Mesenchymal stem cell (in vitro differentiated cells and primary cell): ENCODE results near the gene ZFYVE27.

Experiments used
- DNase-seq: peaks from one replicate; pipeline ENCODE4 v3.0.0-alpha.2; 2013
- H2AFZ ChIP-seq: one replicate; pipeline ENCODE4 v1.6.1; 2013; ENCODE audit warnings: low read depth, mild to moderate bottlenecking, control low read depth, inconsistent platforms, low read length, moderate library complexity
- H2AK5ac ChIP-seq: 2 replicates; pipeline ENCODE4 v1.6.1; 2013; ENCODE audit warnings: low read length, moderate library complexity, mild to moderate bottlenecking, inconsistent platforms; ENCODE audit not compliant: severe bottlenecking
- H2BK120ac ChIP-seq: one replicate; pipeline ENCODE4 v1.6.1; 2013; ENCODE audit warnings: low read depth, mild to moderate bottlenecking, inconsistent platforms, low read length, moderate library complexity
- H2BK12ac ChIP-seq, 2 experiments: one replicate each; pipeline ENCODE4 v1.6.1; 2013; ENCODE audit warnings: inconsistent platforms in 2 of 2, low read length in 2 of 2, mild to moderate bottlenecking in 2 of 2, moderate library complexity in 2 of 2, control low read depth in 1 of 2
- H2BK15ac ChIP-seq: one replicate; pipeline ENCODE4 v1.6.1; 2013; ENCODE audit warnings: mild to moderate bottlenecking, low read depth, inconsistent platforms; ENCODE audit not compliant: poor library complexity, severe bottlenecking
- H2BK5ac ChIP-seq: 2 replicates; pipeline ENCODE4 v1.6.1; 2013; ENCODE audit warnings: low read depth, mild to moderate bottlenecking, low read length, control low read depth, inconsistent platforms; ENCODE audit not compliant: poor library complexity, severe bottlenecking
- H3K14ac ChIP-seq, 2 experiments: one replicate each; pipeline ENCODE4 v1.6.1; 2013; ENCODE audit warnings: inconsistent platforms in 2 of 2, low read length in 2 of 2, control low read depth in 1 of 2, mild to moderate bottlenecking in 1 of 2, moderate library complexity in 1 of 2
- H3K18ac ChIP-seq, 2 experiments: one replicate each; pipeline ENCODE4 v1.6.1; 2013; ENCODE audit warnings: inconsistent platforms in 2 of 2, low read length in 2 of 2, control low read depth in 1 of 2, low read depth in 1 of 2, mild to moderate bottlenecking in 1 of 2
- H3K23ac ChIP-seq, 2 experiments: one replicate each; pipeline ENCODE4 v1.6.1; 2013; ENCODE audit warnings: inconsistent platforms in 2 of 2, low read length in 2 of 2, mild to moderate bottlenecking in 2 of 2, moderate library complexity in 2 of 2, control low read depth in 1 of 2
- H3K27ac ChIP-seq: 2 replicates; pipeline ENCODE4 v1.5.1; 2013; ENCODE audit warnings: mild to moderate bottlenecking, moderate library complexity, low read length, control low read depth, inconsistent platforms; ENCODE audit not compliant: poor library complexity, severe bottlenecking
- H3K27me3 ChIP-seq, 2 experiments: 2 replicates each; pipeline versions ENCODE4 v1.6.1 to v1.7.0; 2013; ENCODE audit warnings: low read length in 2 of 2, mild to moderate bottlenecking in 2 of 2, moderate library complexity in 2 of 2, control low read depth in 1 of 2, inconsistent platforms in 1 of 2; ENCODE audit not compliant: control insufficient read depth in 1 of 2, insufficient read depth in 1 of 2
- H3K36me3 ChIP-seq, 2 experiments: 2 replicates each; pipeline versions ENCODE4 v1.6.1 to v1.7.0; 2013; ENCODE audit warnings: low read length in 2 of 2, control low read depth in 1 of 2, inconsistent platforms in 1 of 2, low read depth in 1 of 2, mild to moderate bottlenecking in 1 of 2; ENCODE audit not compliant: insufficient read depth in 2 of 2, control insufficient read depth in 1 of 2
- H3K4ac ChIP-seq, 2 experiments: one replicate each; pipeline ENCODE4 v1.6.1; 2013; ENCODE audit warnings: inconsistent platforms in 2 of 2, low read length in 2 of 2, mild to moderate bottlenecking in 2 of 2, moderate library complexity in 2 of 2, control low read depth in 1 of 2, low read depth in 1 of 2
- H3K4me1 ChIP-seq: 2 replicates; pipeline ENCODE4 v1.6.1; 2013; ENCODE audit warnings: low read depth, low read length, control low read depth; ENCODE audit not compliant: control insufficient read depth, insufficient read depth
- H3K4me2 ChIP-seq: 2 replicates; pipeline ENCODE4 v1.6.1; 2013; ENCODE audit warnings: low read length, mild to moderate bottlenecking, inconsistent platforms; ENCODE audit not compliant: poor library complexity, severe bottlenecking
- H3K4me3 ChIP-seq, 2 experiments: 2 replicates each; pipeline versions ENCODE4 v1.5.1 to v1.7.0; 2013; ENCODE audit warnings: low read length in 2 of 2, mild to moderate bottlenecking in 2 of 2, control low read depth in 1 of 2, low read depth in 1 of 2; ENCODE audit not compliant: insufficient read depth in 1 of 2
- H3K79me1 ChIP-seq: replicated peaks from 2 replicates; pipeline ENCODE4 v1.6.1; 2013; ENCODE audit warnings: mild to moderate bottlenecking, control low read depth, low read length, inconsistent platforms; ENCODE audit not compliant: poor library complexity, severe bottlenecking
- H3K9ac ChIP-seq: 2 replicates; pipeline ENCODE4 v1.7.0; 2013; ENCODE audit warnings: mild to moderate bottlenecking, low read length, moderate library complexity
- H3K9me3 ChIP-seq: 2 replicates; pipeline ENCODE4 v1.7.0; 2013; ENCODE audit warnings: mild to moderate bottlenecking, low read length; ENCODE audit not compliant: control insufficient read depth
- H4K8ac ChIP-seq: one replicate; pipeline ENCODE4 v1.6.1; 2013; ENCODE audit warnings: inconsistent platforms, mild to moderate bottlenecking, low read length, moderate library complexity
- H4K91ac ChIP-seq: one replicate; pipeline ENCODE4 v1.6.1; 2013; ENCODE audit warnings: mild to moderate bottlenecking, low read length, inconsistent platforms
- WGBS: methylation state at CpG from one replicate; pipeline ENCODE4 v1.1.7; 2013; ENCODE audit warnings: mixed read lengths; 5-methylcytosine and 5-hydroxymethylcytosine counted together

The ZFYVE27 gene

DNA sequence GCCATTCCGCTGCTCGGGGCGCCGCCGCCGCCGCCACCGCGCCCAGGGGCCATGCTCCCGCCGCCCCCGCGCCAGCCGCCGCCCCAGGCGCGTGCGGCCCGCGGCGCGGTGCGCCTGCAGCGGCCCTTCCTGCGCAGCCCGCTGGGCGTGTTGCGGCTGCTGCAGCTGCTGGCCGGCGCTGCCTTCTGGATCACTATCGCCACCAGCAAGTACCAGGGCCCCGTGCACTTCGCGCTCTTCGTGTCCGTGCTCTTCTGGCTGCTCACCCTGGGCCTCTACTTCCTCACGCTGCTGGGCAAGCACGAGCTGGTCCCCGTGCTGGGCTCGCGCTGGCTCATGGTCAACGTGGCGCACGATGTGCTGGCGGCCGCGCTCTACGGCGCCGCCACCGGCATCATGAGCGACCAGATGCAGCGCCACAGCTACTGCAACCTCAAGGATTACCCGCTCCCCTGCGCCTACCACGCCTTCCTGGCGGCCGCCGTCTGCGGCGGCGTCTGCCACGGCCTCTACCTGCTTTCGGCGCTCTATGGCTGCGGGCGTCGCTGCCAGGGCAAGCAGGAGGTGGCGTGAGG, 23.0 kb upstream of the ZFYVE27 start:
- H2BK120ac ChIP-seq, result peak overlapping the region; percentile 77
- peaks cover 29% of the 10 kb centered on the region for H3K4me1 ChIP-seq
- peak overlapping the region; percentile 62 for H3K4me2 ChIP-seq
- H2AK5ac ChIP-seq, result no peak overlapping the region
- peak overlapping the region; percentile 97 to 100 for H3K18ac ChIP-seq
- WGBS, result under 1% methylated on average over 63 of the region's 69 CpGs
- peak overlapping the region; percentile 88 for H3K27ac ChIP-seq
- no peaks in the 10 kb centered on the region for H3K27me3 ChIP-seq
- H2AFZ ChIP-seq, result peak overlapping the region; percentile 74
- peak overlapping the region; percentile 95 for H4K91ac ChIP-seq
- peak overlapping the region; percentile 84 for H2BK15ac ChIP-seq
- H3K23ac ChIP-seq, result peak overlapping the region; percentile 0 to 96
- H3K36me3 ChIP-seq, result peaks cover 19 to 31% of the 10 kb centered on the region in 2 experiments
- H2BK5ac ChIP-seq, result peak overlapping the region; percentile 63
- peak; percentile 85 for DNase-seq
- H3K79me1 ChIP-seq, result peaks cover 27% of the 10 kb centered on the region
- H4K8ac ChIP-seq, result peak overlapping the region; percentile 83
- H3K14ac ChIP-seq, result peak overlapping the region; percentile 15 to 100
- peak overlapping the region; percentile 83 to 93 for H3K4me3 ChIP-seq
- H3K9me3 ChIP-seq, result no peaks in the 10 kb centered on the region
- H2BK12ac ChIP-seq, result peak overlapping the region; percentile 20 to 60
- H3K9ac ChIP-seq, result peak overlapping the region; percentile 97
- peak overlapping the region; percentile 97 to 99 for H3K4ac ChIP-seq

DNA sequence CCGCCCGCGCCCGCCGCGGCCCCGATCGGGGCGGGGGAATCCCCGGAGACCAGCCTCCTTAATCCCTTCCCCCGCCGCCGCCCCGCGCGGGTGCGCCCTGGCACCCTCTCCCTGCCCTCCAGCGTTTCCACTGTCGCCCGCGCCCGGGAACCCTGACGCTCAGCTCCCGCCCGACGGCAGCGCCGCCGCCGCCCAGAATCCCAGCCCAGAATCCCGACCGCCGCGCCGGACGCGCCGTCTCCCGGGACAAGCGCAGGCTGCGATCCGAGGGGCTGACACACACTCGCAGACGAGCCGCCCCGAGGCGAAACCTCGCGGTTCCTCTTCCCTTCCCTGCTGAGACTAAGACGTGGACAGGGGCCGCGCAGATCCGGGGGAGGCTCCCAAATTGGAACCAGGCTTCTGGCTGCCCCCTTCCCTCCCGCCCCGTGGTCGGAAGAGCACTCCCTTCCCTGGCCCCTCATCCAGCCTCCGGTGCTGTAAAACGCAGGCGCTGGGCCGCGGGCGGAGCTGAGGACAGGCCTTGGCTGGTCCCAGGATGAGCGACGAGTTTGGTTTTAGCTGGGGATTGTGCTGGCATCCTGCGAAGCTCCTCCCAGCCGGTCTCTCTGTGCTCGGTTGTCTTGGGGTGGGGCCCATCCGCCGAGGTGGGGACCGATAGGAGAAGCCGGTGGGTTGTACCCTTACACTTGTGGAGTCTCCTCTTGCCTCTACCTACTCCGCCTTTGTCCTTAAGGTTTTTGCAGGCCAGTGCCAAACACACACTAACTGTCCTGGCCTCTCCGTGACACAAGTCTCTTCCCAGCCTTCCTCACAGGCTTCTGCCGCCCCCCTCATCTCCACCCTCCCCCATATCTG, 22.3 kb upstream of the ZFYVE27 start:
- Histone ChIP-seq H3K4ac (peak overlapping the region; percentile 97 to 99), H4K8ac (peak overlapping the region; percentile 83), H3K36me3 (peaks cover 26 to 38% of the 10 kb centered on the region in 2 experiments), H3K4me3 (peak overlapping the region; percentile 83 to 93), H2BK120ac (peak overlapping the region; percentile 77), H3K9ac (peak overlapping the region; percentile 97), H4K91ac (peak overlapping the region; percentile 95), H2BK15ac (peak overlapping the region; percentile 84), H2BK5ac (peak overlapping the region; percentile 63), H3K23ac (peak overlapping the region; percentile 20 to 96), H3K14ac (peak overlapping the region in 1 of 2 experiments; percentile 100), H2AK5ac (peak overlapping the region; percentile 5), H3K79me1 (peaks cover 31% of the 10 kb centered on the region), H3K4me1 (peaks cover 28% of the 10 kb centered on the region), H3K27ac (peak overlapping the region; percentile 76), H3K27me3 (no peaks in the 10 kb centered on the region), H3K9me3 (no peaks in the 10 kb centered on the region), H3K4me2 (peak overlapping the region; percentile 62), H2BK12ac (peak overlapping the region; percentile 20 to 37), H3K18ac (peak overlapping the region; percentile 97 to 100), H2AFZ (peak overlapping the region; percentile 30)
- WGBS, result 2% methylated on average over 63 of the region's 74 CpGs
- DNase-seq, result peak; percentile 80

DNA sequence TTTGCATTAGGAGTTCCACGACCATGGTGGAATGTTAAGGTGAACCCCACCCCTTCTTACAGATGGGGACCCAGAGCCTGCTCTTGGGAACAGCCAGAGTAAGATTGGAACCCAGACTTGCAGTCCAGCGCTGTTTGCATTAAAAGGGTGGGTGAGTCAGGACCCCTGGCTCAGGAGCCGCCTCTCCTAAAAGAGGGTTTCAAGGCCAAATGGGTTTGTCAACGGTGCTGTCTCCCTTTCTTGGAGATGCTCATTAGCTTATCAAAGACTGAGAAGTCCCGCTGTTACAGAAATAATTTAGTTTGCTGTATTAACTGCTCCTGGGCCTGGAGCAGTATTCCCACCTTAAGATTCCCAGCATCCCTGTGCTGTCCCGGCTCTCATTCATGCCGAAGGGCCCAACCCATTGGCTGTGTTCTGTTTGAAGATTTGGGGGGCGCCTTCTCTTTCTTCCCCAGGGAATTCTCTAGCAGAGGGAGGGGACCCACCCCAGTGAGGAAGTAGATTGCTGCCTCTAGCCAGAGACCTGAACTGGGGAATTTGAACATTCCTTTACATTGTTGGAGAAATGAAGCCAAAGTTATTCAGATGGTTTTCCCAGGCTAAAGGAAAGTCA, 21.6 kb upstream of the ZFYVE27 start:
- peaks cover 26 to 40% of the 10 kb centered on the region in 2 experiments for H3K36me3 ChIP-seq
- peak overlapping the region; percentile 83 to 93 for H3K4me3 ChIP-seq
- no peak overlapping the region for H2AFZ ChIP-seq
- no peak for DNase-seq
- no peak overlapping the region for H3K14ac ChIP-seq
- H3K79me1 ChIP-seq, result peaks cover 31% of the 10 kb centered on the region
- H3K23ac ChIP-seq, result peak overlapping the region; percentile 20 to 37
- peak overlapping the region; percentile 27 for H2AK5ac ChIP-seq
- H3K27me3 ChIP-seq, result no peaks in the 10 kb centered on the region
- peak overlapping the region; percentile 97 for H3K9ac ChIP-seq
- no peak overlapping the region for H2BK15ac ChIP-seq
- peak overlapping the region; percentile 40 for H4K8ac ChIP-seq
- H3K18ac ChIP-seq, result peak overlapping the region; percentile 49 to 100
- H2BK5ac ChIP-seq, result no peak overlapping the region
- peak overlapping the region; percentile 76 for H3K27ac ChIP-seq
- H2BK12ac ChIP-seq, result no peak overlapping the region
- peaks cover 28% of the 10 kb centered on the region for H3K4me1 ChIP-seq
- H3K4ac ChIP-seq, result peak overlapping the region; percentile 15 to 29
- WGBS, result 40% methylated on average over 8 of the region's 8 CpGs
- H2BK120ac ChIP-seq, result no peak overlapping the region
- peak overlapping the region; percentile 44 for H4K91ac ChIP-seq
- H3K9me3 ChIP-seq, result no peaks in the 10 kb centered on the region
- H3K4me2 ChIP-seq, result peak overlapping the region; percentile 62
